Common myeloid progenitor, CD34-positive (primary cell): Measurements from ENCODE around the gene PDE4D.
"Not testable (repeated sequence)": the region's sequence is repeated elsewhere in the genome, so short reads cannot be mapped to it uniquely, and the experiment has no call there.

Source experiments
- CTCF ChIA-PET: fragments of 350-600 bp; sonication (Branson Sonifier 250); formaldehyde crosslinking; loops from one replicate; lab custom pipeline; 2021; ENCODE audit warnings: antibody characterized with exemption; lab: Charles Lee
- POLR2A ChIA-PET: fragments of 350-600 bp; sonication (Branson Sonifier 250); formaldehyde crosslinking; loops from one replicate; lab custom pipeline; 2021; ENCODE audit warnings: antibody characterized with exemption; lab: Charles Lee
- DNase-seq, 3 donors: peaks; one replicate each; pipeline versions ENCODE4 v3.0.0 to v3.0.0-alpha.2; 2013
- H3K27ac ChIP-seq, 2 experiments: 1 replicate in 1 of 2; 2 replicates in 1 of 2; pipeline ENCODE4 v1.7.0; 2013; ENCODE audit warnings: inconsistent platforms in 2 of 2, low read length in 2 of 2, mild to moderate bottlenecking in 2 of 2, low read depth in 1 of 2, moderate library complexity in 1 of 2; ENCODE audit not compliant: severe bottlenecking in 2 of 2, insufficient read depth in 1 of 2, poor library complexity in 1 of 2
- H3K27me3 ChIP-seq, 5 experiments: replicated peaks in 2 of 5; 1 replicate in 3 of 5; 2 replicates in 2 of 5; pipeline versions ENCODE4 v1.6.1 to v1.7.0; 2013; ENCODE audit warnings: low read length in 4 of 5, mild to moderate bottlenecking in 2 of 5, moderate library complexity in 2 of 5, inconsistent platforms in 1 of 5; ENCODE audit not compliant: insufficient read depth in 5 of 5, control insufficient read depth in 4 of 5
- H3K36me3 ChIP-seq, 4 experiments: 1 replicate in 2 of 4; 2 replicates in 2 of 4; pipeline versions ENCODE4 v1.6.1 to v1.7.0; 2013; ENCODE audit warnings: low read length in 3 of 4, control low read depth in 1 of 4, mild to moderate bottlenecking in 1 of 4; ENCODE audit not compliant: control insufficient read depth in 4 of 4, insufficient read depth in 4 of 4
- H3K4me1 ChIP-seq, 4 experiments: 1 replicate in 3 of 4; 2 replicates in 1 of 4; pipeline versions ENCODE4 v1.6.1 to v1.7.1; 2013; ENCODE audit warnings: low read length in 3 of 4, mild to moderate bottlenecking in 3 of 4, control low read depth in 1 of 4, inconsistent platforms in 1 of 4, moderate library complexity in 1 of 4; ENCODE audit not compliant: control insufficient read depth in 4 of 4, insufficient read depth in 4 of 4; ENCODE audit errors: control extremely low read depth in 1 of 4
- H3K4me3 ChIP-seq, 7 experiments: 1 replicate in 4 of 7; 2 replicates in 3 of 7; pipeline versions ENCODE4 v1.5.1 to v1.7.0; 2013; ENCODE audit warnings: mild to moderate bottlenecking in 7 of 7, low read length in 6 of 7, moderate library complexity in 6 of 7, inconsistent platforms in 2 of 7, low read depth in 2 of 7, control low read depth in 1 of 7; ENCODE audit not compliant: insufficient read depth in 4 of 7, control insufficient read depth in 1 of 7; ENCODE audit errors: extremely low read depth in 1 of 7
- H3K9me3 ChIP-seq, 5 experiments: 1 replicate in 4 of 5; 2 replicates in 1 of 5; pipeline versions ENCODE4 v1.6.1 to v1.7.1; 2013; ENCODE audit warnings: low read length in 4 of 5, mild to moderate bottlenecking in 2 of 5, inconsistent platforms in 1 of 5, low read depth in 1 of 5, moderate library complexity in 1 of 5; ENCODE audit not compliant: control insufficient read depth in 4 of 5, insufficient read depth in 2 of 5; ENCODE audit errors: control extremely low read depth in 1 of 5
- WGBS: methylation state at CpG from one replicate; pipeline ENCODE4 v1.1.5; 2013; ENCODE audit not compliant: insufficient coverage; 5-methylcytosine and 5-hydroxymethylcytosine counted together

Gene PDE4D

DNA sequence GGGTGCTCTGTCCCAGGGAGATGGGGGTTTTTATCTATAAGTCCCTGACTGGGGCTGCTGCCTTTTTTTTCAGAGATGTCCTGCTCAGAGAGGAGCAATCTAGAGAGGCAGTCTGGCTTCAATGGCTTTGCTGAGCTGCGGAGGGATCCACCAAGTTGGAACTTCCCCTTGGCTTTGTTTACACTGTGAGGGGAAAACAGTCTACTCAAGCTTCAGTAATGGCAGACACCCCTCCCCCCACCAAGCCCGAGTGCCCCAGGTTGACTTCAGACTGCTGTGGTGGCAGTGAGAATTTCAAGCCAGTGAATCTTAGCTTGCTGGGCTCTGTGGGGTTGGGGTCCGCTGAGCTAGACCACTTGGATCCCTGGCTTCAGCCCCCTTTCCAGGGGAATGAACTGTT lies 934.8 kb downstream of the PDE4D start:
- Histone ChIP-seq H3K27ac (no peak overlapping the region), H3K4me3 (no peak overlapping the region), H3K4me1 (no peaks in the 10 kb centered on the region), H3K36me3 (no peaks in the 10 kb centered on the region), H3K9me3 (no peaks in the 10 kb centered on the region), H3K27me3 (no peaks in the 10 kb centered on the region)
- CTCF ChIA-PET, result interaction anchor here (1.4 kb wide), 1 partner anchor 14 kb away, joined by 4 read pairs; no protein-coding TSS in a partner anchor
- 71% methylated on average over 2 of the region's 3 CpGs for WGBS
- DNase-seq, result no peak
- POLR2A ChIA-PET, result no interaction called here

DNA sequence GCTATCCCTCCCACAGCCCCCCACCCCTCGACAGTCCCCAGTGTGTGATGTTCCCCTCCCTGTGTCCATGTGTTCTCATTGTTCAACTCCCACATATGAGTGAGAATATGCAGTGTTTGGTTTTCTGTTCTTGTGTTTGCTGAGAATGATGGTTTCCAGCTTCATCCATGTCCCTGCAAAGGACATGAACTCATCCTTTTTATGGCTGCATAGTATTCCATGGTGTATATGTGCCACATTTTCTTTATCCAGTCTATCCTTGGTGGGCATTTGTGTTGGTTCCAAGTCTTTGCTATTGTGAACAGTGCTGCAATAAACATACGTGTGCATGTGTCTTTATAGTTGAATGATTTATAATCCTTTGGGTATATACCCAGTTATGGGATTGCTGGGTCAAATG lies 940.3 kb downstream of the PDE4D start:
- H3K9me3 ChIP-seq, H3K27me3 ChIP-seq, H3K4me3 ChIP-seq, DNase-seq, H3K27ac ChIP-seq, H3K36me3 ChIP-seq, POLR2A ChIA-PET, H3K4me1 ChIP-seq: not testable (repeated sequence)
- WGBS, result no CpG with 5 or more reads among the region's 2 CpGs
- CTCF ChIA-PET, result interaction anchor here (0.7 kb wide), 1 partner anchor 30 kb away, joined by 3 read pairs; no protein-coding TSS in a partner anchor

- H3K27me3 ChIP-seq, result no peaks in the 10 kb centered on the region
- H3K9me3 ChIP-seq, result no peaks in the 10 kb centered on the region
- DNase-seq, result no peak
- H3K36me3 ChIP-seq, result no peaks in the 10 kb centered on the region
- no peak overlapping the region for H3K4me3 ChIP-seq
- no peak overlapping the region for H3K27ac ChIP-seq
- POLR2A ChIA-PET, result no interaction called here
- WGBS, result no CpG with 5 or more reads among the region's 2 CpGs
- CTCF ChIA-PET, result no interaction called here
- H3K4me1 ChIP-seq, result no peaks in the 10 kb centered on the region
Observed at GRCh38 chr5:58950224-58950623, 943.3 kb downstream of the PDE4D start.

DNA sequence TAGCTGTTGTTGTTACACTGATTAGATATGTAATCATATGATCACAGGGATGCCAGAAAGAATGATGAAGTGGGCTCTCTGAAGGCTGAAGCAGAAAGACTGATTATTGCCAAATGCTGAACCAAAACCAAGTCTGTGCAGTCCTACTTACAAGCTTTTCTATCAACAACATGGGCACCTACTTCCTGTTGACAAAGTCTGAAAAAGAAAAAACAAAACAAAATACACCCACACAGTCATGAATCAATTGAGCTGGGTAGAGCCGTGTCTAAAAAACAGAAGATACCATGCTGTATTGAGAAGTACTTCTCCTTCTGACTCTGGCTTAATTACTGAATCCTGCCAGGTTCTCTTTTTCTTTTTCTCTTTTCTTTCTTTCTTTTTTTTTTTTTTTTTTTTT lies 947.3 kb downstream of the PDE4D start:
- H3K36me3 ChIP-seq, result no peaks in the 10 kb centered on the region
- ChIA-PET POLR2A (no interaction called here), CTCF (interaction anchor here (0.8 to 1.2 kb wide), 3 partner anchors 16 to 60 kb away, joined by 3 to 4 read pairs (median 3); no protein-coding TSS in a partner anchor)
- no peaks in the 10 kb centered on the region for H3K4me1 ChIP-seq
- no peak overlapping the region for H3K27ac ChIP-seq
- no CpG with 5 or more reads among the region's 1 CpG for WGBS
- no peak overlapping the region for H3K4me3 ChIP-seq
- DNase-seq, result no peak
- no peaks in the 10 kb centered on the region for H3K27me3 ChIP-seq
- peaks cover 0 to 8% (median 2%) of the 10 kb centered on the region in 5 experiments for H3K9me3 ChIP-seq

GRCh38 chr5:58944221-58944620 lies 949.3 kb downstream of the PDE4D start:
- H3K9me3 ChIP-seq, result peaks cover 0 to 8% (median 2%) of the 10 kb centered on the region in 5 experiments
- no peak for DNase-seq
- no peaks in the 10 kb centered on the region for H3K27me3 ChIP-seq
- H3K4me3 ChIP-seq, result no peak overlapping the region
- H3K36me3 ChIP-seq, result no peaks in the 10 kb centered on the region
- CTCF ChIA-PET, result interaction anchor here (1.2 to 1.4 kb wide), 2 partner anchors 15 to 49 kb away, joined by 3 to 4 read pairs; no protein-coding TSS in a partner anchor
- no peak overlapping the region for H3K27ac ChIP-seq
- WGBS, result no CpG with 5 or more reads among the region's 1 CpG
- POLR2A ChIA-PET, result no interaction called here
- H3K4me1 ChIP-seq, result no peaks in the 10 kb centered on the region

- Histone ChIP-seq H3K4me1 (no peaks in the 10 kb centered on the region), H3K4me3 (no peak overlapping the region), H3K27me3 (no peaks in the 10 kb centered on the region), H3K36me3 (no peaks in the 10 kb centered on the region), H3K27ac (no peak overlapping the region), H3K9me3 (peaks cover 0 to 8% (median 2%) of the 10 kb centered on the region in 5 experiments)
- WGBS, result 40% methylated on average over 1 of the region's 2 CpGs
- CTCF ChIA-PET, result no interaction called here
- POLR2A ChIA-PET, result no interaction called here
- peak in 1 of 3 donors; percentile 7 for DNase-seq
Observed at GRCh38 chr5:58940446-58940845, 953.1 kb downstream of the PDE4D start.

- ChIA-PET CTCF (no interaction called here), POLR2A (no interaction called here)
- H3K27ac ChIP-seq, result no peak overlapping the region
- DNase-seq, result no peak
- peaks cover 0 to 8% (median 2%) of the 10 kb centered on the region in 5 experiments for H3K9me3 ChIP-seq
- H3K27me3 ChIP-seq, result no peaks in the 10 kb centered on the region
- H3K4me3 ChIP-seq, result no peak overlapping the region
- no peaks in the 10 kb centered on the region for H3K4me1 ChIP-seq
- 100% methylated on average over 1 of the region's 1 CpG for whole genome bisulfite sequencing
- no peaks in the 10 kb centered on the region for H3K36me3 ChIP-seq
Observed at GRCh38 chr5:58939664-58940063, 953.9 kb downstream of the PDE4D start.
